ENCODE results near the gene CACNB4. TPM values are rescaled to one million over a fixed set of nuclear protein-coding genes. Genes with fewer than 3 reads are reported as not detected.
"Not testable (repeated sequence)": the region's sequence is repeated elsewhere in the genome, so short reads cannot be mapped to it uniquely, and the experiment has no call there.

CACNB4 gene
- total RNA-seq, 1 donor: 0.84 TPM

- H3K9me3 ChIP-seq (ENCODE audit: low read depth, low read length): no peaks in the 10 kb centered on the region
- H3K4me1 ChIP-seq (ENCODE audit: insufficient read depth, low read length): no peaks in the 10 kb centered on the region
- H3K27me3 ChIP-seq (ENCODE audit: insufficient read depth, low read length): no peaks in the 10 kb centered on the region
- no peak overlapping the region for H3K4me3 ChIP-seq (ENCODE audit: low read length)
These were observed 102.4 kb downstream of the CACNB4 start for GRCh38 chr2:151996243-151997003.

GRCh38 chr2:151995161-151995557 lies 103.7 kb downstream of the CACNB4 start:
- no peaks in the 10 kb centered on the region for H3K4me1 ChIP-seq (ENCODE audit: insufficient read depth, low read length)
- no peaks in the 10 kb centered on the region for H3K27me3 ChIP-seq (ENCODE audit: insufficient read depth, low read length)
- H3K9me3 ChIP-seq (ENCODE audit: low read depth, low read length): no peaks in the 10 kb centered on the region
- H3K4me3 ChIP-seq (ENCODE audit: low read length): no peak overlapping the region

GRCh38 chr2:151994178-151994577 lies 104.7 kb downstream of the CACNB4 start:
- not testable (repeated sequence) for H3K4me1 ChIP-seq (ENCODE audit: insufficient read depth, low read length); H3K27me3 ChIP-seq (ENCODE audit: insufficient read depth, low read length); H3K9me3 ChIP-seq (ENCODE audit: low read depth, low read length); H3K4me3 ChIP-seq (ENCODE audit: low read length)

GRCh38 chr2:151991010-151991409 lies 107.8 kb downstream of the CACNB4 start:
- H3K4me3 ChIP-seq (ENCODE audit: low read length): no peak overlapping the region
- H3K27me3 ChIP-seq (ENCODE audit: insufficient read depth, low read length): no peaks in the 10 kb centered on the region
- H3K4me1 ChIP-seq (ENCODE audit: insufficient read depth, low read length): no peaks in the 10 kb centered on the region
- H3K9me3 ChIP-seq (ENCODE audit: low read depth, low read length): no peaks in the 10 kb centered on the region

GRCh38 chr2:151989378-151989777 lies 109.5 kb downstream of the CACNB4 start:
- H3K27me3 ChIP-seq (ENCODE audit: insufficient read depth, low read length): no peaks in the 10 kb centered on the region
- H3K4me3 ChIP-seq (ENCODE audit: low read length): no peak overlapping the region
- no peaks in the 10 kb centered on the region for H3K9me3 ChIP-seq (ENCODE audit: low read depth, low read length)
- H3K4me1 ChIP-seq (ENCODE audit: insufficient read depth, low read length): no peaks in the 10 kb centered on the region

- Histone ChIP-seq H3K27me3 (ENCODE audit: insufficient read depth, low read length) (no peaks in the 10 kb centered on the region), H3K4me1 (ENCODE audit: insufficient read depth, low read length) (no peaks in the 10 kb centered on the region), H3K9me3 (ENCODE audit: low read depth, low read length) (no peaks in the 10 kb centered on the region), H3K4me3 (ENCODE audit: low read length) (no peak overlapping the region)
These were observed 111.4 kb downstream of the CACNB4 start for GRCh38 chr2:151987484-151987883.

- H3K4me3 ChIP-seq (ENCODE audit: low read length): no peak overlapping the region
These were observed 114.3 kb downstream of the CACNB4 start for GRCh38 chr2:151984424-151985083.

GRCh38 chr2:151983221-151983620 lies 115.6 kb downstream of the CACNB4 start:
- H3K4me3 ChIP-seq (ENCODE audit: low read length): no peak overlapping the region
- no peaks in the 10 kb centered on the region for H3K9me3 ChIP-seq (ENCODE audit: low read depth, low read length)
- H3K27me3 ChIP-seq (ENCODE audit: insufficient read depth, low read length): no peaks in the 10 kb centered on the region
- H3K4me1 ChIP-seq (ENCODE audit: insufficient read depth, low read length): no peaks in the 10 kb centered on the region

More at GRCh38 chr2:151984424-151985083, 114.3 kb downstream of the CACNB4 start:
- Histone ChIP-seq H3K9me3 (ENCODE audit: low read depth, low read length) (no peaks in the 10 kb centered on the region), H3K27me3 (ENCODE audit: insufficient read depth, low read length) (no peaks in the 10 kb centered on the region), H3K4me1 (ENCODE audit: insufficient read depth, low read length) (no peaks in the 10 kb centered on the region)

GRCh38 chr2:151981886-151982285 lies 117.0 kb downstream of the CACNB4 start:
- H3K9me3 ChIP-seq (ENCODE audit: low read depth, low read length): no peaks in the 10 kb centered on the region
- no peaks in the 10 kb centered on the region for H3K4me1 ChIP-seq (ENCODE audit: insufficient read depth, low read length)
- no peaks in the 10 kb centered on the region for H3K27me3 ChIP-seq (ENCODE audit: insufficient read depth, low read length)
- no peak overlapping the region for H3K4me3 ChIP-seq (ENCODE audit: low read length)

- H3K4me3 ChIP-seq (ENCODE audit: low read length): no peak overlapping the region
- no peaks in the 10 kb centered on the region for H3K4me1 ChIP-seq (ENCODE audit: insufficient read depth, low read length)
- H3K27me3 ChIP-seq (ENCODE audit: insufficient read depth, low read length): no peaks in the 10 kb centered on the region
- no peaks in the 10 kb centered on the region for H3K9me3 ChIP-seq (ENCODE audit: low read depth, low read length)
These were observed 119.2 kb downstream of the CACNB4 start for GRCh38 chr2:151979694-151980093.

- Histone ChIP-seq H3K9me3 (ENCODE audit: low read depth, low read length) (no peaks in the 10 kb centered on the region), H3K27me3 (ENCODE audit: insufficient read depth, low read length) (no peaks in the 10 kb centered on the region), H3K4me1 (ENCODE audit: insufficient read depth, low read length) (peaks cover 2% of the 10 kb centered on the region), H3K4me3 (ENCODE audit: low read length) (no peak overlapping the region)
These were observed 120.1 kb downstream of the CACNB4 start for GRCh38 chr2:151978709-151979108.

GRCh38 chr2:151977631-151978030 lies 121.2 kb downstream of the CACNB4 start:
- H3K9me3 ChIP-seq (ENCODE audit: low read depth, low read length): no peaks in the 10 kb centered on the region
- H3K4me1 ChIP-seq (ENCODE audit: insufficient read depth, low read length): peaks cover 3% of the 10 kb centered on the region

GRCh38 chr2:151976945-151977353 lies 121.9 kb downstream of the CACNB4 start:
- H3K4me1 ChIP-seq (ENCODE audit: insufficient read depth, low read length): peaks cover 3% of the 10 kb centered on the region

More at GRCh38 chr2:151977631-151978030, 121.2 kb downstream of the CACNB4 start:
- no peak overlapping the region for H3K4me3 ChIP-seq (ENCODE audit: low read length)
- H3K27me3 ChIP-seq (ENCODE audit: insufficient read depth, low read length): no peaks in the 10 kb centered on the region

GRCh38 chr2:151975460-151976414 lies 123.1 kb downstream of the CACNB4 start:
- H3K9me3 ChIP-seq (ENCODE audit: low read depth, low read length): no peaks in the 10 kb centered on the region
- H3K4me1 ChIP-seq (ENCODE audit: insufficient read depth, low read length): peaks cover 3% of the 10 kb centered on the region
- no peaks in the 10 kb centered on the region for H3K27me3 ChIP-seq (ENCODE audit: insufficient read depth, low read length)
- no peak overlapping the region for H3K4me3 ChIP-seq (ENCODE audit: low read length)

More at GRCh38 chr2:151976945-151977353, 121.9 kb downstream of the CACNB4 start:
- no peak overlapping the region for H3K4me3 ChIP-seq (ENCODE audit: low read length)
- no peaks in the 10 kb centered on the region for H3K27me3 ChIP-seq (ENCODE audit: insufficient read depth, low read length)
- H3K9me3 ChIP-seq (ENCODE audit: low read depth, low read length): no peaks in the 10 kb centered on the region

GRCh38 chr2:151974988-151975387 lies 123.9 kb downstream of the CACNB4 start:
- no peak overlapping the region for H3K4me3 ChIP-seq (ENCODE audit: low read length)
- H3K4me1 ChIP-seq (ENCODE audit: insufficient read depth, low read length): peaks cover 3% of the 10 kb centered on the region
- no peaks in the 10 kb centered on the region for H3K27me3 ChIP-seq (ENCODE audit: insufficient read depth, low read length)
- H3K9me3 ChIP-seq (ENCODE audit: low read depth, low read length): no peaks in the 10 kb centered on the region
